Right atrium auricular region (tissue), 2 donors: ENCODE data around the gene GFRA4. TPM values are rescaled to one million over a fixed set of nuclear protein-coding genes. Genes with fewer than 3 reads are reported as not detected.

Source experiments
- DNase-seq: peaks from one replicate; pipeline ENCODE4 v3.0.0-alpha.2; 2019; ENCODE audit warnings: low spot score
- H3K27ac ChIP-seq, 2 donors: fragments of 200-600 bp; sonication (generic); 1 replicate in 1 of 2; 2 replicates in 1 of 2; pipeline ENCODE4 v1.5.1; 2016 to 2019
- H3K27me3 ChIP-seq, 2 donors: fragments of 200-600 bp; sonication (generic); one replicate each; pipeline versions ENCODE4 v1.5.1 to v1.6.0; 2017 to 2019
- H3K36me3 ChIP-seq: fragments of 200-600 bp; sonication (generic); one replicate; pipeline ENCODE4 v1.5.1; 2016
- H3K4me1 ChIP-seq, 2 donors: fragments of 200-600 bp; sonication (generic); one replicate each; pipeline versions ENCODE4 v1.5.1 to v1.6.0; 2017 to 2019
- H3K4me3 ChIP-seq, 2 donors: fragments of 200-600 bp; sonication (generic); 1 replicate in 1 of 2; 2 replicates in 1 of 2; pipeline ENCODE4 v1.5.1; 2017 to 2019; ENCODE audit warnings: mild to moderate bottlenecking in 1 of 2, moderate library complexity in 1 of 2
- H3K9me3 ChIP-seq, 2 donors: fragments of 200-600 bp; sonication (generic); one replicate each; pipeline ENCODE4 v1.5.1; 2019
- total RNA-seq, 2 donors: library from RNA; depleted of rRNA; stranded (reverse); fragments of >200 nt; gene quantifications; one replicate each; pipeline ENCODE4 v1.1.0, GENCODE V29; 2016
- TF ChIP-seq, protein P1 (sequence below), 2 donors: fragments of 200-600 bp; sonication (generic); IDR thresholded peaks; one replicate each; pipeline ENCODE4 v1.5.1; 2019; ENCODE audit warnings: antibody characterized with exemption in 2 of 2

GFRA4 gene
- total RNA-seq, 2 donors from 2014 or later = not detected

DNA sequence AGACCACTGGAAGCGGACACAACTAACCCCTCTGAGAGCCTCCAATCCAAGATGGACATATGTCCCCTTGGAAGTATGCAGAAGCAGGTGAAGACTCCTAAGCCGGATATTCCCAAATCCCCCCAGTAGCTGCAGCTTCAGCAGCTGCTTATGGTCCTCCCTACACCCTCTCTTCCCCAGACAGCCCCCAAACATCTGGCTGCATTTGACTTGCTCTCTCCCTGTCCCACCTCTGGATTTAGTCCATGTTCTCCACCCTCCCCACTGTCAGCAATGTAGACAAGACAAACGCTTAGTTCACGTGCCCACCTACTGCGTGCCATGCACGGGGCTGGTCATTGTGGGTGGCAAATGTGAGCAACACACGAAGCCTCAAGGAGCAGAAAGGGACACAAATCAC is 23.2 kb upstream of the GFRA4 start:
- TF ChIP-seq, protein P1, sequence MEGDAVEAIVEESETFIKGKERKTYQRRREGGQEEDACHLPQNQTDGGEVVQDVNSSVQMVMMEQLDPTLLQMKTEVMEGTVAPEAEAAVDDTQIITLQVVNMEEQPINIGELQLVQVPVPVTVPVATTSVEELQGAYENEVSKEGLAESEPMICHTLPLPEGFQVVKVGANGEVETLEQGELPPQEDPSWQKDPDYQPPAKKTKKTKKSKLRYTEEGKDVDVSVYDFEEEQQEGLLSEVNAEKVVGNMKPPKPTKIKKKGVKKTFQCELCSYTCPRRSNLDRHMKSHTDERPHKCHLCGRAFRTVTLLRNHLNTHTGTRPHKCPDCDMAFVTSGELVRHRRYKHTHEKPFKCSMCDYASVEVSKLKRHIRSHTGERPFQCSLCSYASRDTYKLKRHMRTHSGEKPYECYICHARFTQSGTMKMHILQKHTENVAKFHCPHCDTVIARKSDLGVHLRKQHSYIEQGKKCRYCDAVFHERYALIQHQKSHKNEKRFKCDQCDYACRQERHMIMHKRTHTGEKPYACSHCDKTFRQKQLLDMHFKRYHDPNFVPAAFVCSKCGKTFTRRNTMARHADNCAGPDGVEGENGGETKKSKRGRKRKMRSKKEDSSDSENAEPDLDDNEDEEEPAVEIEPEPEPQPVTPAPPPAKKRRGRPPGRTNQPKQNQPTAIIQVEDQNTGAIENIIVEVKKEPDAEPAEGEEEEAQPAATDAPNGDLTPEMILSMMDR (IDR thresholded peaks at IDR 0.05) = no peak
- H3K9me3 ChIP-seq = no peaks in the 10 kb centered on the region
- peak overlapping the region; percentile 6 to 63 for H3K27ac ChIP-seq
- peaks cover 0 to 23% of the 10 kb centered on the region in 2 donors for H3K4me1 ChIP-seq
- no peaks in the 10 kb centered on the region for H3K36me3 ChIP-seq
- H3K4me3 ChIP-seq = no peak overlapping the region
- no peak for DNase-seq
- peaks cover 0 to 3% of the 10 kb centered on the region in 2 donors for H3K27me3 ChIP-seq

DNA sequence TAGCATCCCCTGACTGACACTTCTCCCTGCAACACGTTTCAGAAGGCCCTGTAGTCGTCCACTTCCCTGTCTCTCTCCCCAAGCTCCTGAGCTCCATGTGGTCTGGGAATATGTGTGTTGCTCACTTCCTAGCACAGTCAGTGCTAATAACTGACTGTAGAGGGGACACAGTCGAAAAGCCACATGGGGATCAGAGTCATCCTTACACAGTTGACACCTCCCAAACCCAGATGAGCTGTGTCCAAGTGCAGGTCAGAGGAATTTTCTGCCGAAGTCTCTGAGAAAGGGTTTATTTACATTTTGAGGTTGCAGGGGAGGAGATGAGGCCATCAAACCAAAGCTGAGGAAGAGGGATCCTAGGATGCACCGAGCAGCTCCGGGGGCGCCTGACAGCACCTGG is 22.1 kb upstream of the GFRA4 start:
- TF ChIP-seq, protein P1 (IDR thresholded peaks at IDR 0.05) = no peak
- DNase-seq = no peak
- Histone ChIP-seq H3K4me1 (peaks cover 0 to 34% of the 10 kb centered on the region in 2 donors), H3K9me3 (no peaks in the 10 kb centered on the region), H3K4me3 (no peak overlapping the region), H3K36me3 (no peaks in the 10 kb centered on the region), H3K27me3 (peaks cover 0 to 3% of the 10 kb centered on the region in 2 donors), H3K27ac (no peak overlapping the region)

DNA sequence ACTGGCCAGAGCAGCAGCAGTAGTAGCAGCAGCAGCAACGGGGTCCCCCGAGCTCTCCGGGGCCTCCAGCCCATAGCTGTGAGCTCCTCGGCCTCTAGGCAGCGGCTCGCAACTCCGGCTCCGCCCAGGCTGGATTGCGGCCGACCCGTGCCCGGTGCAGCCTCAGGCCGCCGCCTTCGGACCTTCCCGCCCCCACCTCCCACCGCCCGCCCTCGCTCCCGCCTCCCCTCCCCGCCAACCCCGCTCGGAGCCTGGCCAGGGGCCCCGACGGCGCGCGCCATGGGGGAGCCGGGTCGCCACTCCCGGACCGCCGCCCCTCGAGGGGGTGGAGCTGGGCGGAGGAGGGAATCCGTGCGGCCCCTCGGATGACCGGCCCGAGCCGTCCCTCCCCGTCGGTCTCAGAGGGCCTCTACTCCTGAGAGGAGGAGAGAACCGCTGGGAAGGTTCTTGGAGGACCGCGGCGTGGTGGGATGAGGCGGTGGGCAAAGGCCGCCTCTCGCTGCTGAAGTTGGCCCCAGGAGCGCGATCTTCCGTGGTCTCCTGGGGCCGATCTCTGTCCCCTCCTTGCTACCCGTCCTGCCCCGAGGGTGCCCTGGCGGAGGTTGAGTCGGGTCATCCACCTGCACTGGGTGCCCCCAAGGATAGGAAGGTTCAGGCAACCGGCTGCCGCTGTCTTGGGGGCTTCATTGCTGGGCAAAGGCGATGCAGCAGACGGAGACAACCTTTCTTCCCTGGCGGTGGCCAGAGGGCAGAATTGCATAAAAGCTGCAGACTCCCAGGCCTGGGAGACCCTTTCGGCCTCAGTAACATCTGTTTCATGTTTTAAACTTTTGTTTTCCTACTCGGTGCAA is 19.0 kb upstream of the GFRA4 start, which contains the start of gene ADAM33:
ADAM33 (minus strand) TSS at position 80 of the 851 bp plus-strand sequence; CDS start at position 74, 6 bp downstream.
- peak within 1 kb of the TSS; percentile 48 to 61 for H3K4me3 ChIP-seq
- H3K4me1 ChIP-seq = peaks cover 0 to 48% of the 10 kb centered on the region in 2 donors
- H3K9me3 ChIP-seq = no peaks in the 10 kb centered on the region
- no peak for DNase-seq
- TF ChIP-seq, protein P1 (IDR thresholded peaks at IDR 0.05) = no peak
- peaks cover 0 to 3% of the 10 kb centered on the region in 2 donors for H3K27me3 ChIP-seq
- H3K27ac ChIP-seq = peak within 1 kb of the TSS; percentile 78 to 85
- H3K36me3 ChIP-seq = no peaks in the 10 kb centered on the region

DNA sequence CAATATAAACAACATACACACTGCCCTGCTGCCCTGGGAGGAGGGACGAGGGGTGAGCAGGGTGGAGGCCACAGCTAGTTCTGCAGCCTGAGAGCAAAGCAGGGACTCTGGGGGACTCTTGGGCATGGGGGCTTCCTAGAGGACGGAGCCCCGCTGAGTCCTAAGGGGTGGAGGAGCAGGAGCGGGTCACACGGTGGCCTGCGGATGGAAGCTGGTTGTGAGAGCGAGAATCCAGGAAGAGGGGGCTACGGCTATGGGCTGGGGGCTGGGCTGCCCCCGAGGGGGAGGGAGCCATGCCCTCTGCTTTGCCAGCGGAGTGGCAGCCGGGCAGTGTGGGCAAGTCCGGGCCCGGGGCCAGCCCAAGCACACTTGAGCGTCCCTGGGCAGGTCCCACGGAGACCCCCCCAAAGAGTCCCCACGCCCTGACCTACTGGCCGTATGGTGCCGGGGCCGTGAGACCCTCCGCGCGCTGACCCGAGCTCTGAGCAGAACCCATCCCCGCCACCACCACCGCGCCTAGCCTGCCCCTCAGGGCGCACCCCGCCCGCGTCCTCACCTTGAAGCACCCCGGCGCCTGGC is 18.2 kb upstream of the GFRA4 start:
- no peaks in the 10 kb centered on the region for H3K36me3 ChIP-seq
- DNase-seq = no peak
- TF ChIP-seq, protein P1 (IDR thresholded peaks at IDR 0.05) = no peak
- H3K4me3 ChIP-seq = peak overlapping the region; percentile 48 to 61
- peaks cover 0 to 48% of the 10 kb centered on the region in 2 donors for H3K4me1 ChIP-seq
- H3K27ac ChIP-seq = peak overlapping the region; percentile 78 to 85
- no peaks in the 10 kb centered on the region for H3K9me3 ChIP-seq
- peaks cover 0 to 3% of the 10 kb centered on the region in 2 donors for H3K27me3 ChIP-seq

DNA sequence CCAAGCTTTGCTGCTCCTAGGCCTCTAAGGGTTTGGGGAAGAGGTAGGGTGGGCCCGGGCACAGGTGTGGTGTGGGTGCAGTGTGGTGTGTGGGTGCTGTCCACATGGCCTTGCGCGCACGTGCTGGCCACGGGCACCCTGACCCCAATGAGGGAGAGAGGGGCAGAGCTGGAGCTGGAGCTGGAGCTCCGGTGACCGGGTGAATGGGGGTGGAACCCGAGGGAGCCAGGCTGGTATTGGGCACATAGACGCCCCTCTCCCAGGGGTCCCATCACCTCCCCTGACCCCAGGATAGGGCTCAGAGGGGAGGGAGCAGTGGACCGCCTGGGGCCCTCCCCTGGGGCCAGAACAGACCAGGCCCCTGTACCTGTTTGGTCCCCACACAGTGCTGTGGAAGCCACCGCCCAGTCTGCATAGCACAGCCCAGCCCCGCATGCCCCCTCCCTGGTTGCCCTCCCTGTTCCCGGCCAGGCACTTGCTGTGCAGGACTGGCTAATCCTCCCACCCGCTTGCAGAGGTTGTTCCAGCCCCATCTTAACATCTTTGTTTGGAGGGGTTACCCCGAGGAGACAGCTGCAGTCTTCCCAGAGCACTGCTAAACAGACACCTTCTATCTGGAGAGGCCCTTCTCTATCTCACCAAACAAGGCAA is 17.6 kb upstream of the GFRA4 start:
- Histone ChIP-seq H3K36me3 (no peaks in the 10 kb centered on the region), H3K27ac (peak overlapping the region; percentile 78 to 85), H3K4me1 (peaks cover 0 to 48% of the 10 kb centered on the region in 2 donors), H3K4me3 (peak overlapping the region; percentile 48 to 61), H3K27me3 (peaks cover 0 to 3% of the 10 kb centered on the region in 2 donors), H3K9me3 (no peaks in the 10 kb centered on the region)
- DNase-seq = no peak
- TF ChIP-seq, protein P1 (IDR thresholded peaks at IDR 0.05) = no peak
